Measurements from ENCODE around the gene ANKRD63.

DNA sequence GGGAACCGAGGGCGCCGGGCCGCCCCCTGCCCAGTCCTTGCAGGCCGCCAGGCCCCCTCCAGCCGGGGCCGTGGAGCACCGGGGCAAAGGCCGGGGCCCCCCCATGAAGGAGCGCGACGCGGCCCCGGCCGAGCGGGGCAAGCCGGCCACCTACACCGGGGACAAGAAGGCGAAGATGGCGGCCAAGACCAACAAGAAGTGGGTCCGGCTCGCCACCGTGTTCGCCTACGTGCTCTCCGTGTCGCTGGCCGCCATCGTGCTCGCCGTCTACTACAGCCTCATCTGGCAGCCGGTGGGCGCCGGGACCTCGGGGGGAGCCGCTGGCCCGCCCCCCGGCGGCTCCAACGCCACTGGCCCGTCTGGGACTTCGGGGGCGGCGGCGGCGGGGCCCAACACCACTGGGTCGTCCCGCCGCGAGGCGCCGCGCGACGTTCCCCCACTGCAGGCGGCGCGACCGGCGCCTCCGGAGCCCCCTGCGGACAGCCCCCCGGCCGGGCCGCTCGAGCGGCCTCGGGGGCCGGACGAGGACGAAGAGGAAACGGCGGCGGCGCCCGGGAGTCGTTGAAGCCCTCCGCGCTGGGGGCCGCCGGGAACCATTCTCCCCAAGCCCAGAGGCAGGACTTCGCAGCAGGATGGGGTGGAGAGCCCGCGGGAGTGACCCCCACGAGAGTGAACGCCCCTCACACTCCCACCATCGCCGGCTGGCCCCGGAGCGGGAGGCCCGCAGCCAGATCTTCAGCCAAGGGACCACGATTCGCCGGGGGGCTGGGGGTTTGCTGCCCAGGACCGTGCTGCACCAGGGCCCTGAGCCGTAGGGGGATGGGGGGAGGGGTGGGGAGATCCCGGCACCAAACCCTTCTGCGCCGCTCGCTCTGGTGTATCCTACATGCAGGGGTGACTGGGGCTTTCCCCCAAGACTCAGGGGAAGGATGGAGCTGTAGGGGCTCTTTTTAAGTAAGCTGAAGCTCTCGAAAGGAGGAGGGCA is 41.4 kb upstream of the ANKRD63 start:
- TF ChIP-seq USF2 (CRISPR knock-in tag; IDR thresholded peaks at IDR 0.05) (no peak), ESRRA (CRISPR knock-in tag; IDR thresholded peaks at IDR 0.05; ENCODE audit: borderline replicate concordance) (no peak), FOXP1 (CRISPR knock-in tag; IDR thresholded peaks at IDR 0.05; ENCODE audit: borderline replicate concordance) (no peak), CREB1 (CRISPR knock-in tag; IDR thresholded peaks at IDR 0.05) (no peak), SOX15 (CRISPR knock-in tag; IDR thresholded peaks at IDR 0.05) (no peak), EMX1 (CRISPR knock-in tag; IDR thresholded peaks at IDR 0.05) (no peak), ATF3 (CRISPR knock-in tag; conservative IDR thresholded peaks at IDR 0.05) (no peak), MYBL2 (CRISPR knock-in tag; IDR thresholded peaks at IDR 0.05) (no peak), ZNF512 (CRISPR knock-in tag; IDR thresholded peaks at IDR 0.05; ENCODE audit: borderline replicate concordance) (no peak), TCF7 (CRISPR knock-in tag; IDR thresholded peaks at IDR 0.05; ENCODE audit: low read depth) (no peak), ATF1 (CRISPR knock-in tag; IDR thresholded peaks at IDR 0.05) (no peak), GTF2I (CRISPR knock-in tag; conservative IDR thresholded peaks at IDR 0.05) (no peak)
- TF ChIP-seq, protein P1, sequence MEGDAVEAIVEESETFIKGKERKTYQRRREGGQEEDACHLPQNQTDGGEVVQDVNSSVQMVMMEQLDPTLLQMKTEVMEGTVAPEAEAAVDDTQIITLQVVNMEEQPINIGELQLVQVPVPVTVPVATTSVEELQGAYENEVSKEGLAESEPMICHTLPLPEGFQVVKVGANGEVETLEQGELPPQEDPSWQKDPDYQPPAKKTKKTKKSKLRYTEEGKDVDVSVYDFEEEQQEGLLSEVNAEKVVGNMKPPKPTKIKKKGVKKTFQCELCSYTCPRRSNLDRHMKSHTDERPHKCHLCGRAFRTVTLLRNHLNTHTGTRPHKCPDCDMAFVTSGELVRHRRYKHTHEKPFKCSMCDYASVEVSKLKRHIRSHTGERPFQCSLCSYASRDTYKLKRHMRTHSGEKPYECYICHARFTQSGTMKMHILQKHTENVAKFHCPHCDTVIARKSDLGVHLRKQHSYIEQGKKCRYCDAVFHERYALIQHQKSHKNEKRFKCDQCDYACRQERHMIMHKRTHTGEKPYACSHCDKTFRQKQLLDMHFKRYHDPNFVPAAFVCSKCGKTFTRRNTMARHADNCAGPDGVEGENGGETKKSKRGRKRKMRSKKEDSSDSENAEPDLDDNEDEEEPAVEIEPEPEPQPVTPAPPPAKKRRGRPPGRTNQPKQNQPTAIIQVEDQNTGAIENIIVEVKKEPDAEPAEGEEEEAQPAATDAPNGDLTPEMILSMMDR (IDR thresholded peaks at IDR 0.05), result no peak
- TF ChIP-seq, protein P2, sequence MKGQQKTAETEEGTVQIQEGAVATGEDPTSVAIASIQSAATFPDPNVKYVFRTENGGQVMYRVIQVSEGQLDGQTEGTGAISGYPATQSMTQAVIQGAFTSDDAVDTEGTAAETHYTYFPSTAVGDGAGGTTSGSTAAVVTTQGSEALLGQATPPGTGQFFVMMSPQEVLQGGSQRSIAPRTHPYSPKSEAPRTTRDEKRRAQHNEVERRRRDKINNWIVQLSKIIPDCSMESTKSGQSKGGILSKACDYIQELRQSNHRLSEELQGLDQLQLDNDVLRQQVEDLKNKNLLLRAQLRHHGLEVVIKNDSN (CRISPR knock-in tag; IDR thresholded peaks at IDR 0.05), result no peak
